HG03175 (cell line): ENCODE data around the gene SERAC1.
A peak's percentile ranks its signal among the peaks of the same experiment; 100 is the strongest.

ENCODE experiments used
- ATAC-seq: cut with Tn5 transposase; IDR thresholded peaks from one replicate; pipeline ENCODE4 v1.9.1; 2021; ENCODE audit warnings: mild to moderate bottlenecking, moderate library complexity; ENCODE audit not compliant: unreplicated experiment

The SERAC1 gene

DNA sequence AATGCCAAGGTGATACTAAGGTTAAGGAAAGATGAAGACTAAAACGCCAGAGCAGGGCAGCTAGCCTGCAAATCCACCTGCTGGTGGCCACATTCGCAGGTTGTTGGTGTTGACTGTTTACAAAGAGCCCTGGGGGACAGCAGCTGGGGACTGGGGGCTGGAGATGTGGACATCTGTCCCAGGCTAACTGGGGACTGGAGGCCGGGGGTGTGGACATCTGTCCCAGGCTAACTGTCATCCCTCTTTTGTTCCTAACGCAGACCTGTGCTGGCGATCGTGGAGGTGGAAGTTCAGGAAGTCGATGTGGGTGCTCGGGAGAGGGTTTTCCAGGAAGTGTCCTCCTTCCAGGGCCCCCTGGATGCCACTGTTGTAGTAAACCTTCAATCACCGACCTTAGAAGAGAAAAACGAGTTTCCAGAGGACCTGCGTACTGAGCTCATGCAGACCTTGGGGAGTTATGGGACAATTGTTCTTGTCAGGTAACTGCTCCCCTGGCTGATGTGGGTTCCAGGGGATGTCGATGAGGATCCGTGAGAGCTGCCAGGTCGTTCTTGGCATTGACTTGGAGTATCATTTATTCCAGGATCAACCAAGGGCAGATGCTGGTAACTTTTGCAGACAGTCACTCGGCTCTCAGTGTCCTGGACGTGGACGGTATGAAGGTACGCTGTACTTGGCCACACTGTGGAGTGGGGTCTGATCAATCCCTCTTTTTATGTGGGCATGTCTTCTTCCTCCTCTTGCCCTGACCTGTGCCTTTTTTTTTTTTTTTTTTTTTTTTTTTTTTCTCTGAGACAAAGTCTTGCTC lies 87.0 kb downstream of the SERAC1 start:
- no peak for ATAC-seq

DNA sequence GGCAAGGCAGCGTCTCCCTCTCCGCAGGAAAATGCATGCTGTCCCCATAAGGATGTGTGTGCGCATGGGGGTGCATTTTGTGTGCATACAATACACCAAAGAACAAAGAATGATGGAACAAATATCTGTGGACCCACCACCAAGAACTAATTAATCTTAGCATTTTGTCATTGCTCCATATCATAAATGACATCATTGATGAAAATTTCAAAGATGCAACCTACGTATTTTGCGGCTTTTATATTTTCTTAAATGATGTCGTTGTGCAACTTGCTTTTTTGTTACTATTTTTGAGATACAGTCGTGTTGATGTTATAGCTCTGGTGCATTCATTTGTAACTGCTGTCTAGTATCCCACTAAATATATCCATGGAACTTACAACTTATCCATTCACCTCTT lies 89.7 kb downstream of the SERAC1 start:
- ATAC-seq, result no peak

DNA sequence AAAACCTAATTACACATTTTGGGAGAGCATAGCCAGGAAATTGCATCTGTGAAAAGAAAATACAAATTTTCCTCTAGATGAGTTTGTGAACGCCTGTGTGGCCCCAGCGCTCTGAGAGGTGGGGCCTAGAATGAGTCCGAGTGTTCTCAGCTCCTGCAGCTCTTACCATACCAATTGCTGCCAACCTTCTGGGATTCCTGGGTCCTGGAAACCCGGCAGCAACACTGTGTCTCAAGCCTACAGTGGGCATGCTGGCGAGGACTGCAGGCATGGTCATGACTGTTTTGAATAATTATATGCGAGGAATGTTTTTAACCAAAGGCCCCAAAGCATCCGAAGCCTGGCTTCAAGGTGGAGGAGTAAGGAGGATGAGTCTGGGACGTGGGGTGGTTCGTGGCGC lies 90.4 kb downstream of the SERAC1 start:
- no peak for ATAC-seq

DNA sequence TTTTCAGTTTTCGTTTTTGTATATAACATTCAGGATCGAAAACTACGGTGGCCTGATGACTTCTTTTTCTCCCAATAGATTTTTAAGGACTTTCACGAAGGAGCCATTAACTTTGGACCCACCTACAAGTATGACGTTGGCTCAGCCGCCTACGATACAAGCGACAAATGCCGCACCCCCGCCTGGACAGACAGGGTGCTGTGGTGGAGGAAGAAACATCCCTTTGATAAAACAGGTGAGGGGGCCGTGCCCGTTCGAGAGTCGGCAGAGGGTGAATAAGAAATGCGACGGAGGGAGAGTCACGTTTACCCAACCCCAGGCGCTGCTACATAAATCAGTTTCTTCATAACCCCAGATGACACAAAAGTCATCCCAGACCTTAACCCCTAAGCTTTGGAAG lies 91.5 kb downstream of the SERAC1 start:
- ATAC-seq, result no peak

DNA sequence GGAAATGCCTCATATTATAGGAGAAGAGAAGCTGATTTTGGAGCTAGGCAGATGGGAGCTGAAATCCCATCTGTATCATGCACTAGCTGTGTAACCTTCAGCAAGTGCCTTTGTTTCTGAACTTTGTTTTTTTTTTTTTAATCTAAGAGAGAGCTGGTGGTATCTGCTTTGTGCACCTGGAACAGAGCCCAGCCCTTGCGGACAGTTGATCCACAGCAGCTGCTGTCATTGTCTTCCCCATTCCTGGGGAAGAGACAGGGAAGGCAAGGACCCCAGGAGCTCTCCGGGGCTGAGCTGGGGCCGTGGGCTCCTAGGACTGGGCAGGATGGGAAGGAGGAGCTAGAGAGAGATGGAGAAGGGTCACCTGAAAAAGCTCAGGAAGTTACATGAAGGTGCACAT lies 94.3 kb downstream of the SERAC1 start:
- no peak for ATAC-seq

DNA sequence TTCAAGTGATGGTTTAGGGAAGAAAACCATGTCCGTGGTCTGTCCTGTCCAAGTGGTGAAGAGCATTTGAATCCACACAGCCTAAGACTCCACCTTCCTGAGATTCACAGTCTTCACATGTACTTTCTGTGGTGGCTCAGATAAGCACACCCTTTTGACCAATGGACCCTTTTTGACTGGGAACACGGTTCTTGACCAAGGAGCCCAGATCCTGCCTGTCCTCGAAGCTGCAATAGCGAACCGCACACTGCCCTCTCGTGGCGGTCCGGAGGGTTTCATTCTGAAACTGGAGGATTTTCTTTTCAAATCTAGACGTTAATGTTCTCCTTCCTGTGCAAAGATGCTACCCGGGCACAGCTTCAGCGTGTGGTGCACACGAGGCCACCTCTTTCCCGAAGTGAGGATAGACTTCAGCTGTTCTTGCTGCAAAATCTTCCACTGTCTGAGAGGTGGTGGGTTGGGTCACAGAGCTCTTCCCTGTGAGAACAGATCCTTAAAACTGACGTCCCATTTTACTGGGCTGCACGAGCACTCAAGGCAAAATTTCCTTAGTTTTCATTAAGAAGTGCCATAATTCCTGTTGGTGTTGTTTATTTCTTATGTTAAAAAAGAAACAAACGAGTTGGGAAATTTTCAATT lies 95.9 kb downstream of the SERAC1 start:
- ATAC-seq, result peak; percentile 50

DNA sequence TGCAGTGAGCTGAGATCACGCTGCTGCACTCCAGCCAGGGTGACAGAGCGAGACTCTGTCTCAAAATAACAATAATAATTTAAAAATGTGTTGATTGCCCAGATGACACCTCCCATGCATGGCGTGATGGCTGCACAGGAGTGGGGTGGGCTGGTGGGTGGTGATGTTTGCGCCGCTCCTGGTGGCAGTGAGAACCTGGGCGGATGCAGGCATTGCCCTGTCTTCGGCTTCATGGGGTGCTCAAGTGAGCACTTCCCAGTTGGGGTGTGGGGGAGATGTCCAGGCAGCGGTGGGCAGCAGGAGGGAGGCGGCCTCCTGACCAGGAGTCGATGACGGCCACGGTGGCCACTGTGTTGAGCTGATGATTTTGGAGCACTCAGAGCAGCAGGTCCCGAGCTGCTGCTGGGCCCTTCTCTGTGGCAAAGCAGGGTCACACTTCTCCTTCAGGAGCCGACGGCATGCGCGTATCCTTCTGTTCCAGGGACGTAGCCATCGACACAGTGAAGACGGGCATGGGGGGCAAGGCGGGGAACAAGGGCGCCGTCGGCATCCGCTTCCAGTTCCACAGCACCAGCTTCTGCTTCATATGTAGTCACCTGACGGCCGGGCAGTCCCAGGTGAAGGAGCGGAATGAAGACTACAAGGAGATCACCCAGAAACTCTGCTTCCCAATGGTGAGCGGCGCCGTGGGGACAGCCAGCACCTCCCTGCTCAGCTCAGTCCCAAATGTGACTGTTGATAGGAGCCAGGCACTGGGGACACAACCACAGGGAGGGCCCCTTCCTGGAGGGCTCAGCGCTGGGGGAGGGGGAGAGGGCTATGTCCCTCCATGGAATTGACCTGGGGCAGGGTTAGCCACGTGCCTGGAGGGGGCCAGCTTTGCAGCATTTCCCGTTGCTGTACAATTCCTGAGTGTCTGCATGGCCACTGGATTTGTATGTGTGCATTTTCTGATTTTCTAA lies 96.7 kb downstream of the SERAC1 start:
- ATAC-seq, result no peak

DNA sequence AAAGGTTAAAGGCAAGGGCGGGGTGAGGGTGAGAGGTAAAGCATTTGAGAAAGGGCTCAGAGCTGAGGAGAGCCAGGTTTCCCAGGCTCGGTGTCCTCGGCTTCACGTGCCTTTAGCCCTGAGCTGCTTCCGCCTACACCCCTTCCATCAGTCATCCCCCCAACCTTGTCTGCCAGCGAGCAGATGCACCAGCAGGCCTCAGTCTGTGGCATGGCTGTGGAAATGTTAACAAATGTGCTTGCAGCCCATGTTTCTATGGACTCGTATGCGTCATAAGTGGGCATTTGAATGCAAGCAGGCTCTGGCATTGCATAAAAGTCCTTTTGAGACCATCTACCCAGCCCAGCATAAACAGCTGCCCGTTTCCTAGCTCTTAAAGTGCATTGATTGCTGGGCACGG lies 97.5 kb downstream of the SERAC1 start:
- no peak for ATAC-seq

DNA sequence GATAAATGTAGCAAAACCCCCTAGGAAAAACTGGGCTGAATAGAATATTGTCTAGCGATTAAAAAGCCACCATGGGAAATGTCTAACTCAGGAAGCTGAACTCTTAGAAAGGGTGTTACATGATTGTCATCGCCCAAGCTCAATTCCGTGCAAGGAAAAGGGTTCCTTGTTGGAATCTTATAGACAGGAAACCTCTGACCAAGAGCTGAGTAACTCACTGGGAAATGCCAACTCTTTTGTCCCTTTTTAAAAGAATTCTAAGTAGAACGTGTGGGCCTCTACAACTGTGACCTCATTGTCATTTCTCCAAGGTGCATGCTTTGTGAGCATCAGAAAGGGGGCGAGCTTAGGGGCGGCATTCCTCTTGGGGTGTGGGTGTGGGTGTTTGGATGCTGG lies 98.3 kb downstream of the SERAC1 start:
- ATAC-seq, result no peak

DNA sequence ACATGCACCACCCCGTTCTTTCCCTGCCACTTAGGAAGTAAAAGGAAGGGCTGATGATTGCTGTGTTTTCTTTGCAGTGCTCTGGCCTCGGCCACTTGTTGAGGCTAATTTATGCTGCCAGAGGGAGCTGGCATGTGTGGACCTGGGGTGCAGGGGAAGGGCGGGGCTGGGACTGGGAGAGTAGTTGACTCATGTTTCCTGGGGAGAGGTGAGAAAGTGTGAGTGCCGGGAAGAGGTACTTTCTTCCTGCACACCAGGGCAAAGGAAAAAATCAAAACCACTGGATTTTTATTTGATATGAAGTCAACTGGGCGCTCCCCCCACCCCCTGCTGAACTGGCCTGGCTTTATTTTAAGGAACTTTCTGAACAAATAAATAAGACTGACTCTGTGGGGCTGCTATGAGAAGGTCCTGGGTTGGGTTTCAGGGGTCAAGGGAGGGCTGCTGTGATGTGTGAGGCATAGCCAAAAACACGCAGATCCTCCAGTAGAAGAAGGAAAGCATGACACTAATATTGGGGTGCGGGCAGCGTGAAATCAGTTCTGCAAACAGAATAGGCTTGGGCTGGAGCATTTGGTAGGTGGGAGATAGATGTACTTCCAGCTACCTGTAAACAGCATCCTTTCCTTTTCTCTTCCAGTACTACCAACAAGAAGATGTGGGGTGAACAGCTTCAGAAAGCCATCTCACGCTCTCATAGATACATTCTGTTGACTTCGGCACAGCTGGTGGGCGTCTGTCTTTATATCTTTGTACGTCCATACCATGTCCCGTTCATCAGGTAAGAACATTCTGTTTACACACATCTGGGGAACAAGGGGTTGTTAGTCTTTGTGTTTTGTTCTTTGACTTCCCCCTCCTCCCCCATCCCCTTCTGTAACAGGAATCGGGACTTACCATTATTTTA lies 98.9 kb downstream of the SERAC1 start:
- no peak for ATAC-seq

DNA sequence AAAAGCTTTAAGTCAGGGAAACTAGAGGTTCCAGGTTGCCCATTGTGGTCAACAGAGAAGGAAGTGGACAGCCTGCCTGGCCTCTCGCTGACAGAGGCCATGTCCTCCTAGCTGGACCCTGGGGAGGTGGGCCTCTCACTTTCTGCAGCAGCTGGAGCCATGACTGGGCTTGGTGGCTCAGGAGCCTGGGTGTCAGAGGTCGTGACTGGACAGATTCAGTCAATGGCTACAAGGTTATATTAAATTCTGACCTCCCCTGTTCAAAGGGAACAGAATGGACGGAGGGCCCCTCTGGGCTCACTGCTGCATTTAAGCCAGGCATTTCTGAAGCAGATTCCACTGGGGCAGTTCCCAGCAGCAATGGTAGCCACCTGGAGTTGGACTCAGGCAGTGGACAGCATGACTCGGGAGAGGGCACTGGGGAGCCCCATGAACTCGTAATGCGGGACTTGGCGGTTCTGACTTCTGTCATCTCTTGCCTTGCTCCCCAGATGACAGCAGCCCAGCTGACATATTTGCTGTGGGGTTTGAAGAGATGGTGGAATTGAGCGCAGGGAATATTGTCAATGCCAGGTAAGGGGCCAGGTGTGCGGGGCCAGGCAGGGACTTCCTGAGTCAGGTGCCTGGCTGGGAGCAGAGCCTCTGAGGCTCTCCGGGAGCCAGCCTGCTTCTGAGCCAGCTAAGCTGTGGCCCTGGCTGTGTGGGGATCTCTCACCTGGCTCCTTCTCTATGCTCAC lies 99.7 kb downstream of the SERAC1 start:
- no peak for ATAC-seq

DNA sequence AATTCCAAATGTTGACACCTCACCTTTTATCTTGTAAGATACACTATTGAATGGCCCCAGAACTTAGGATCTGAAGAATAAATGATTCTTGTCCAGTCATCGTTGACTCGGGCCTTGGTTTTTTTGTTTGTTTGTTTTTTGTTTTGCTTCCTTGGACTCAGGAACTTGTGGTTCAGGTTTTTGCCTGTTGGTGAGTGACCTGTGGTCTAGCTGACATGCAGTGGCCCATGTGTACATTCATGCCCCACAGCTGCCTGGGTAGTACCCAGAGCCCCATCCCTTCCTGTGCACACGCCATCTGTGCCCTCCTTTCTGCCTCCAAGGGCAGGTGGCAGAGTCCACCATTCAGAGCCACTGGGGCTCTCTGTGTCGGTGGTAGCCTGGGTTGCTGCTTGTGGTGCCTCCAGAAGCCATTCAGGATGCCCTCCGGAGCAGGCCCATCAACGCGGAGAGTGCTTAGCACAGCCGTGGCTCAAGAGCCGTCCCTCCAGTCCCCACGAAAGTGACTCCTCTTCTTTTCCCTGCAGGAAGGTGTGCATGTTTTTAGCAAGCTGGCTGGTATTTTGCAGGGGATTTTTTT lies 100.5 kb downstream of the SERAC1 start:
- no peak for ATAC-seq

DNA sequence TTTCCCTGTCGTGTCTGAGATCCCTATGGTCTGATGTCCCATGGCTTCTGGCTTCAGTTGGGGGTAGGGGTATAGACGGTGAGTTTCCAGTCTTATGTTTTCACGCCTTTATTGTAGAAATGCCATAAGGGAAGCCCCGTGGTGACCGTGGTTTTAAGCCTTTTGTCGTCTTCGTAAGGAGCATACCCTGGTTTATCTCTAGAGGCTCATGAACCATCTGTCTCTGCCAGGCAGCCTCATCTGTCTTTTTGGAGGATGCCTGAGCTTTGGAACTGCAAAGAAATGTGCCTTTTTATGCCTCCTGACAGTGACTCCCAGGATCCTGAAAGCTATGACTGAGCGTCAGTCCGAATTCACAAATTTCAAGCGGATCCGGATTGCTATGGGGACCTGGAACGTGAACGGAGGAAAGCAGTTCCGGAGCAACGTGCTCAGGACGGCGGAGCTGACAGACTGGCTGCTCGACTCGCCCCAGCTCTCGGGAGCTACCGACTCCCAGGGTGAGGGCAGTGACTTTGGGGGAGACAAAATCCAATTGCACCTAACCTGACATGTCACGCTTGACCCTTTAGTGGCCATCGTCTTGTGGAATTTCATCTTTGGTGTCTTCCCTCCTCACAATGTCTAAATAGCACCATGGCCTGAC lies 101.8 kb downstream of the SERAC1 start:
- no peak for ATAC-seq

DNA sequence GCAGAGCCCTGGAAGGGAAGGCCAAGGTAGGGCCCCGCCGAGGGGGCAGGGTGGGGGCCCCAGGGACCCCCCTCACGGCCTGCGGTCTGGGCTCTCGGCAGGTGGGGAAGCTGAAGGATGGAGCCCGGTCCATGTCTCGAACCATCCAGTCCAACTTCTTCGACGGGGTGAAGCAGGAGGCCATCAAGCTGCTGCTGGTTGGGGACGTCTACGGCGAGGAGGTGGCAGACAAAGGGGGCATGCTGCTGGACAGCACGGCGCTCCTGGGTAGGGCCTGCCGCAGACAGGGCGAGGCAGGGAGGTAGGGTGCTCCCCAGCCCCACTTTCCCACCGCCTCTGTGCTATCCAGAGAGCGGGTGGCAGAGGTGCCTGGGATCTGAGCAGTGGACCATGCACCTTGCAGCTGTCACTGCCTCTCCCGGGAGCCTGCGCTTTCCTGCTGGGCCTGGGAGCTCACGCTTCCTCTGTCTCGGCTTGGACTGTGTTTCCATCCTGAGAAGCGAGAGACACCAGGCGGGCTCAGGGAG lies 103.3 kb downstream of the SERAC1 start:
- no peak for ATAC-seq

DNA sequence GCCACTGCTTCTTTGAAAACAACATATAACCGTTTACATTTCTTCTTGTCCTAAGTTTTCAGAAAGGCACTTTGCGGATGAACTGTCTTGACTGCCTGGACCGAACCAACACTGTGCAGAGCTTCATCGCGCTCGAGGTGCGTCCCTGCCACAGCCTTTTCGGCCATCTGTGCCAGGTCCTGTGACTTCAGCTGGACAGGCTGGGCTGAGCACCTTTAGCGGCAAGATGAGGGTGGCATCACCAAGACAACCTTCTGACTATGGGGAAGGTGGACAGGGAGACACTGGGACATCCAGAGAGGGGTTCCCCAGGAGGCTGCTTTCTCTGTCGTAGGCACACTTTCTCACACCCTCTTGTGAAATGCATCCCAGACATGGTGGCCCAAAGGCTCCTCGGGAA lies 104.3 kb downstream of the SERAC1 start:
- no peak for ATAC-seq

DNA sequence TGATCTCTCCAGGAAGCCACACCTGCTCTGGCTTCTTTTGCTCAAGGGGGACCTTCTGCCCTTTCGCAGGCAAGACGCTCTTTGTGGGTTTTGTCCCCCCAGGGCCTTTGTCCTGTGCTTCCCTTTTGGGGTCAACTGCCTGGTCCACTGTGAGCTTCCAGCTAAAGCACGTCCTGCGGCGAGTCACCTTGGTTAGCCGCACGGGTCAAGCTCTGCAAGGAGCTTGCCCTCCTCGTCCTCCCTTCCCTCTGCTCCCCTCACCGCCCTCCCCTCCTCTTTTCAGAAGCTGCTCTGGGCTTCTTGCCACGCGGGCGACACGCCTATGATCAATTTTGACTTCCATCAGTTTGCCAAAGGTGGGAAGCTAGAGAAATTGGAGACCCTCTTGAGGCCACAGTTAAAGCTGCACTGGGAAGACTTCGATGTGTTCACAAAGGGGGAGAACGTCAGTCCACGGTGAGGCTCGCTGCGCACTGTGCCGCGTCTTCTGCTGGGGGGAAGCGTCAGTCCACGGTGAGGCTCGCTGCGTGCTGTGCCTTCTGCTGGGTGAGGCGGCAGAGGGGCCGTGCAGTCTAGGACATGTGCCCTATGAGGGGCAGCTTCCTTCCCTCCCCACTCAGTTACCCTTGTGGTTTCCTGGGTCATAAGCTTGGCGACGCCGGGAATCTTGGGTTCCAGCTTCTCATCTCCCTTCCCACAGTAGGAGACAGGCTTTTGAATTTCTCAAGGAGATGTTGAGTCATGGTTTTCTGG lies 106.2 kb downstream of the SERAC1 start:
- no peak for ATAC-seq

DNA sequence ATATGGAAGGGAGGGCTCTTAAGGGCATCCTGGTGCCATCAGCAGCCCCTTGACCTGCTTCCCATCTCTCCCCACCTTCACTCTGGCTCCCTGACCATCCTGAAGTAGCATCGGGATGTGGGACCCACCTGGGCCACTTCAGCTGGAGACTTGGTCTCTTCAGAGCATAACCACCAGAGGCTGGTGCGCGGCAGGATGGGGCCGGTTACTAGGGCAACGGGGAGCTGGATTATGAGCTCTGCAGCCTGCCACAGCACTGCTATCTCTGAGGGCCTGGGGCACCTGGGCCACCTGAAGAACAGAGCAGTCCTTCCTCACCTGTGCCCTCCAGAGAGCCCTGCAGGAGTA lies 106.7 kb downstream of the SERAC1 start:
- ATAC-seq, result no peak
